ENCODE data around the gene CACNA2D4. TPM values are rescaled to one million over a fixed set of nuclear protein-coding genes. Genes with fewer than 3 reads are reported as not detected.

Gene CACNA2D4
- total RNA-seq, 4 donors from 2014 or later: 3.3 to 29.1 (median 11.5) TPM

DNA sequence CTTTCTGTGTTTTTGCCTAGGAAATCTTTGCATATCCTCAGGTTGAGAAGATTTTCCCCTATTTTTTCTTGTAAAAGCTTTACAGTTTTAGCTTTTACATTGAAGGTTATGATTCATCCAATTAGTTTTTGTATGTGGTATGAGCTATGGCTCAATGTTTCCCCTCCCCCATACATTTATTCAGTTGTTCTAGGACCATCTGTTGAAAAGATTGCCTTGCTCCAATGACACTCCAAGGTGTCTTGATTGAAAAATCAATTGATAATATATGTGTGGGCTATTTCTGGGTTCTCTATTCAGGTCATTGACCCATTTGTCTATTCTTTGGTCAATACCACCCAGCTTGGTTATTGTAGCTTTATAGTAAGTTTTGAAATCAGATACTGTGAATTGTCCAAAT lies 55.5 kb downstream of the CACNA2D4 start:
- TF ChIP-seq, protein P1, sequence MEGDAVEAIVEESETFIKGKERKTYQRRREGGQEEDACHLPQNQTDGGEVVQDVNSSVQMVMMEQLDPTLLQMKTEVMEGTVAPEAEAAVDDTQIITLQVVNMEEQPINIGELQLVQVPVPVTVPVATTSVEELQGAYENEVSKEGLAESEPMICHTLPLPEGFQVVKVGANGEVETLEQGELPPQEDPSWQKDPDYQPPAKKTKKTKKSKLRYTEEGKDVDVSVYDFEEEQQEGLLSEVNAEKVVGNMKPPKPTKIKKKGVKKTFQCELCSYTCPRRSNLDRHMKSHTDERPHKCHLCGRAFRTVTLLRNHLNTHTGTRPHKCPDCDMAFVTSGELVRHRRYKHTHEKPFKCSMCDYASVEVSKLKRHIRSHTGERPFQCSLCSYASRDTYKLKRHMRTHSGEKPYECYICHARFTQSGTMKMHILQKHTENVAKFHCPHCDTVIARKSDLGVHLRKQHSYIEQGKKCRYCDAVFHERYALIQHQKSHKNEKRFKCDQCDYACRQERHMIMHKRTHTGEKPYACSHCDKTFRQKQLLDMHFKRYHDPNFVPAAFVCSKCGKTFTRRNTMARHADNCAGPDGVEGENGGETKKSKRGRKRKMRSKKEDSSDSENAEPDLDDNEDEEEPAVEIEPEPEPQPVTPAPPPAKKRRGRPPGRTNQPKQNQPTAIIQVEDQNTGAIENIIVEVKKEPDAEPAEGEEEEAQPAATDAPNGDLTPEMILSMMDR (IDR thresholded peaks at IDR 0.05; ENCODE audit: low read depth): no peak

DNA sequence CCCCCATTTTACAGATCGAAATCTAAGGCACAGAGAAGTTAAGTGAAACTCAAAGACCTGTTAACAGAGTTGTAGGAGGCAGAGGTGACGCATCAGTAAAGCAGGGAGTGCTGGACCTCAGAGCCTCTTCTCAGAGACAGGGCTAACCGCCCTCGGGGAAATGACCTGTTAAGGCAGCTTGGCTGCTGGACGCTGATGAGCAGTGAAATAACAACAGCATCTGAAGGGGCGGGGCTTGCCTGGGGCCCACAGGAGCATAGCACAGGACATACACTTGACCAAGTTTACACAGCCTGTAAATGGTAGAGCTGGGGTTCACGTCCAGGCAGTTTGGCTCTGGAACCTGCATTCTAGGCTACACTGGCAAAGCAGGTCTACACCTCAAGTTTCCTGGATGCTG lies 58.8 kb downstream of the CACNA2D4 start:
- TF ChIP-seq, protein P1 (IDR thresholded peaks at IDR 0.05; ENCODE audit: low read depth): no peak

DNA sequence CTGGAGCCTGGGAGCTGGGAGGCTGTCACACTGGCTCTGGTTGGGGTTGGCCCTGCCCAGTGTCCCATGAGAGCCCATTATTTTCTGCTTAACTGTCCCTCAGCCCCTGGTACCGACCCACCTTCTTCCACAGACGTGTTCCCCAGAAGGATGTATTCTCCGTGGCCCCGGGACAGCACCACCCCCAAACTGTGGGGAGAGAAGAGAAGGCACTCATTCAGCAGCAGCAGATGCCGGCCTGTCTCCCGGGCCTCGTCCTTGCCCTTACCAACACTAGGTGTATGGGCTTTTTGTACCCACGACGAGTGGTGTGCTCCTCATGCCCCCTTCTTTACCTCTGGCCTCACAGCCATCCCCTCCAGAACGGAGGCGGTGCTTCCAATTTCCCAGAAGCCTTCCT lies 60.0 kb downstream of the CACNA2D4 start:
- TF ChIP-seq, protein P1 (IDR thresholded peaks at IDR 0.05; ENCODE audit: low read depth): no peak

DNA sequence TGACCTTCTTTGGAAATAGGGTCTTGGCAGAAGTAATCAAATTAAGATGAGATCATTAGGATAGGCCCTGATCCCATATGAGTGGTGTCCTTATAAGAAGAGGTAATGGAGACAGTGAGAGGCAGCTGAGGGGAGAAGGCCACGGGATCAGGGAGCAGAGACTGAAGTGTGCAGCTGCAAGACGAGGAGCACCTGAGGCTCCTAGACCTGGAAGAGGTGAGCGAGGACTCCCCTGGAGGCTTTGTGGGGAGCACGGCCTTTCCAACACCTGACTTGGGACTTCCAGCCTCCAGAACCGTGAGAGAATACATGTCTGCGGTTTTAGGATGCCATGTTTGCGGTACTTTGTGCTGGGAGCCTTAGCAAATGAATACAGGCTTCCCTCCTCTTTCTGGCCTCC lies 60.6 kb downstream of the CACNA2D4 start:
- TF ChIP-seq, protein P1 (IDR thresholded peaks at IDR 0.05; ENCODE audit: low read depth): no peak

DNA sequence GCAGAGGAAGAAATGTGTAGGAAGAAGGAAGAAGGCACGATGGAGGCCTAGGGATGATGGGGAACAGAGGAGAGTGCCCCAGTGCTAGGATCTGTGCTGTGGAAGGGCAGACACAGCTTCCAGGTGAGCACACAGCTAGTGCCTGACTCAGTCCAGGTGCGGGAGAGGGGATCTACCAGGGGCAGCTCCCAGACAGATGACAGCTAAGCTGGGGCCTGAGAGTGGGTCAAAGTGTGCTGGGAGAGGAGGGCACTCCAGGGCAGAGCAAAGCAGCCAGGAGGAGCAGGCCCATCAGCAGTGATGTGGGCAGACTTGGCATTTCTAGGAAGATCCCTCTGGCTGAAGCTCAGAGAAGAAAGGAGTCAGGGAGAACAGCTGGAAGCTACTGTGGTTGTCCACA lies 61.4 kb downstream of the CACNA2D4 start:
- TF ChIP-seq, protein P1 (IDR thresholded peaks at IDR 0.05; ENCODE audit: low read depth): no peak

DNA sequence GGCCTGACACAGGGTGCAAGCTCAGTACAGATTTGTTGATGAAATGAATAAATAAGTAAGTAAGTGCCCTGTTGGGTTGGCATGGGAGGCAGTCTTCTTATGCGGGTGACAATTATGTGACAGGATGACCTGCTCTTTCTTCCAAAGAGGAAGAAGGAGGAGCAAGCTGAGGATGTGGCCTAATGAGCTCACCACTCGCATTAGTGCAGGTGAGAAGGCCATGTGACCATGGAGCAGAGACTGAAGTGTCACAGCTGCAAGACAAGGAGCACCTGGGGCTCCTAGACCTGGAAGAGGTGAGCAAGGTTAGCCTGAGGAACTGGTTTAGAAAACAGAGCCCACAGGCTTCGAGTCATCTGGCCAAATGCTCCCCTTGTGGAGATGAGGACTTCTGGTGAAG lies 63.2 kb downstream of the CACNA2D4 start:
- TF ChIP-seq, protein P1 (IDR thresholded peaks at IDR 0.05; ENCODE audit: low read depth): no peak

DNA sequence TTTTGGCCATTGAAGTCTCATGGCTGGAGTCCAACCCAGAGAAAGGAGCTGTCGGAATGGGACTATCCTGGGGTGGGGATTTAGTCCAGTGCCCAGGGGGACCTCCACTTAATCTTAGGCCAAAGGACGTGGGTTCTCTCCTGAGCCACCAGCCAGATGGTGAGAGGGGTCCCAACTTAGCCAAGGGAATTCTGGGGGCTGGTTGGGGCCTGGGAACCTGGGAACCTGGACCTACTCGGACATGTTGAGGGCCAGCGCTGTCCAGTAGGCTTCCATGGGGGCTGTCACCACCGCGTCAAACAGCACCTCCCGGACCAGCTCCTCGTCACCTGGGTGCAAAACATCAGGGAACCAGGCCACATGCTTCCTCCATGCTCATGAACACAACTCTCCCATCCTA lies 64.7 kb downstream of the CACNA2D4 start:
- TF ChIP-seq, protein P1 (IDR thresholded peaks at IDR 0.05; ENCODE audit: low read depth): no peak
